GM19395 (cell line): Measurements from ENCODE around the gene KMT5B.

Experiments
- ATAC-seq: cut with Tn5 transposase; IDR thresholded peaks from one replicate; pipeline ENCODE4 v1.9.1; 2021; ENCODE audit warnings: mild to moderate bottlenecking, moderate library complexity; ENCODE audit not compliant: unreplicated experiment

The KMT5B gene

GRCh38 chr11:68146704-68147474 is 66.2 kb downstream of the KMT5B start:
- ATAC-seq = no peak

- ATAC-seq = no peak
These were observed 67.0 kb downstream of the KMT5B start for GRCh38 chr11:68146010-68146540.

- ATAC-seq = no peak
These were observed 67.8 kb downstream of the KMT5B start for GRCh38 chr11:68145120-68145866.

GRCh38 chr11:68143310-68143689 is 69.8 kb downstream of the KMT5B start:
- ATAC-seq = no peak

- ATAC-seq = no peak
These were observed 70.4 kb downstream of the KMT5B start for GRCh38 chr11:68142441-68143309.

- no peak for ATAC-seq
These were observed 71.1 kb downstream of the KMT5B start for GRCh38 chr11:68142028-68142412.

- no peak for ATAC-seq
These were observed 71.7 kb downstream of the KMT5B start for GRCh38 chr11:68141246-68142027.

GRCh38 chr11:68140496-68141245 is 72.4 kb downstream of the KMT5B start:
- ATAC-seq = no peak

- ATAC-seq = no peak
These were observed 74.9 kb downstream of the KMT5B start for GRCh38 chr11:68138237-68138636.

GRCh38 chr11:68137833-68138232 is 75.3 kb downstream of the KMT5B start:
- no peak for ATAC-seq

- no peak for ATAC-seq
These were observed 76.2 kb downstream of the KMT5B start for GRCh38 chr11:68136866-68137265.

GRCh38 chr11:68135161-68135560 is 77.9 kb downstream of the KMT5B start:
- ATAC-seq = no peak

GRCh38 chr11:68133761-68134160 is 79.3 kb downstream of the KMT5B start:
- no peak for ATAC-seq

GRCh38 chr11:68130121-68130520 is 83.0 kb downstream of the KMT5B start:
- ATAC-seq = no peak

- no peak for ATAC-seq
These were observed 84.3 kb downstream of the KMT5B start for GRCh38 chr11:68128682-68129327.

GRCh38 chr11:68127714-68128681 is 85.1 kb downstream of the KMT5B start:
- no peak for ATAC-seq

- no peak for ATAC-seq
These were observed 87.9 kb downstream of the KMT5B start for GRCh38 chr11:68125164-68125563.

GRCh38 chr11:68122936-68123539 is 90.1 kb downstream of the KMT5B start:
- ATAC-seq = no peak
